Measurements from ENCODE around the gene NBDY.

Gene NBDY

DNA sequence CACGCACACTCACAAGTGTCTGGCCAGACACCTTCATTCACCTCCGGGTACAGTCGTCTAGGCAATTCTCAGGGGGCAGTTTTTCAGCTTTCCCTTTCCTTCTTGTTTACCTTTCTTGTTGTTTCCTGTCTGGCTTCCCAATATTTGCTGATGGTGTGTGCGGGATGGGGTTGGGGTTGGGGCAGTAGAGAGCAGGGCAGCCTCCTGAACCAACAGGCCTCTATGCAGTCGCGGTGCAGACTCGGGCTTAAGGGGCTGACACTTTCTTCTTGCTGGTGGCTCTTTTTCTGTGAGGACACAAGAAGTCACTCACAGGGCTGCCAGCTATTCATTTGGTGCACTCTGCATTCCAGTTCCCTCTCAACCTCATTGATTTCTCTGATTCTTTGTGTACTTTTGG lies 56.4 kb downstream of the NBDY start:
- DNase-seq (ENCODE audit: low spot score): no peak

DNA sequence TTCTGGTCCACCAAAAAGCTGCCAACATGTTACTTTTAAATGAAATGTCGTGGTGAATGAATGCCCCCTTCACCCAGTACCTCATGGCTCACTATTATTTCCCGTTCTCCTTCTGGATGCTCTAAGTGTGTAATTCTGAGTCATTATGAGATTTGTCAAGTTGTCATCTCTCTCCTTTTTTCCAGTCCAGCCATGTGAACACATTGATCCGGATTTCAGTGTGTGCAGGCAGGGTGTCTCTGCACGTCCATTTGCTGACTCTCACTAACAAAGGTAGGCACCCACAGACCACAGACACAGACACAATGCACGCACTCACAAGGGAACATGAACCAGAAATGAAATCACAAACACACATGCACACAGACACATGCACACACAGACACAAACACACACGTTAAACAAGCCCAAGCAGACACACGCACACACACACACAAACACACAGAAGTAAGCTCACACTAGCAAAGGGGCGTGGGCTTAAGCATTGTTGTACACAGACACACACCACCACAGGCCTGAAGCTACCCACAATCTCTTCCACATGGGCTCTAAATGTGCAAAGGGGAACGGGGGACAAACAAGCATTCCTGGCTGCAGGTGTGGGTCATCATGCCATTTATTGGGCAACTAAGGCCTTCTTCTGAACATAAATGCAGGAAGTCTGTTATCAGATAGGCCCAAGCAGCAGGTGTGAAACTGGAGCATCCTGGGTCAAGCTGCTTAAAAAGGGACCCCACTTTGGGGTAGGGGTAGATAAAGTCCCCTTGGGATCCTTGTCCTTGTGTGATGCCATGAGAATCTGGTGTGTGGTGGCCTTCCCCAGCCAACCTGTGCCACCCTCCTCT lies 58.1 kb downstream of the NBDY start:
- DNase-seq (ENCODE audit: low spot score): no peak

DNA sequence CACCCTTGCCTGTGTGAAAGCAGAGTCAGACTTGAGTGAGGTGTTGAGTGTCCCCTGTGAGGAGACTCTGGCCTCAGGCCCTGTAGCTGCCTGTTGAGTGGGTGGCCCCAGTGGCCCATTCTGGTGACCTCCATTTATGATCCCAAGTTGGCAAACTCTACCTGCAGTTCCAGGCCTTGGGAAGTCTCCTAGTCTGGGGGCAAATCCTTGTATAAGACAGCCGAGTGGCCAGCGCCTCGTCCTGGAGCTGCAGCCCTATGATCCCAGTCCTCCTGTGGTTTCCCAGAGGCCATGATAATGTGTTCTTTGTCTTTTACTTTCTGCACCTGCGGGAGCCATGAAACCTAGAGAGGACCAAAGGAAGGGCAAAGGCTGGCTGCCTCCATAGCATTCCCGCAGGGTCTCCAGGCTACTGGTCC lies 58.7 kb downstream of the NBDY start:
- DNase-seq (ENCODE audit: low spot score): no peak

DNA sequence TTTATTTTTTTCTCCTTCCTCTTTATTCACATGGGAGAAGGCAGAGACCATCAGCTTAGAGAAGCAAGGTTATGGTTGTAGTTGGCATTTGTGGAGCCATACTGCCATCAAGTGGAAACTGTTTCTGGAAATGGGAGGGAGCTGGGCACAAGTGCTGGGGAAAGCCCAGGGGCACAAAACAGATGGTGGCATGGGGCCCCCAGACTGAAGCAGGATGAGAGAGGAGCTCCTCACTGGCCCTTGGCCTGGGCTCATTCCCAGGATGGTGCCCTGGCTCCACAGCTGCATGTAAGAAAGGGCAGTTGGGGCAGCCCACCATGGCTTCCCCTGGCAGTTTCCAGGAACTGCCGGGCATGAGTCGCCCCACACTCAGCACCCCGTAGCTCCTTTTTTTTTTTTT lies 59.2 kb downstream of the NBDY start:
- DNase-seq (ENCODE audit: low spot score): no peak

DNA sequence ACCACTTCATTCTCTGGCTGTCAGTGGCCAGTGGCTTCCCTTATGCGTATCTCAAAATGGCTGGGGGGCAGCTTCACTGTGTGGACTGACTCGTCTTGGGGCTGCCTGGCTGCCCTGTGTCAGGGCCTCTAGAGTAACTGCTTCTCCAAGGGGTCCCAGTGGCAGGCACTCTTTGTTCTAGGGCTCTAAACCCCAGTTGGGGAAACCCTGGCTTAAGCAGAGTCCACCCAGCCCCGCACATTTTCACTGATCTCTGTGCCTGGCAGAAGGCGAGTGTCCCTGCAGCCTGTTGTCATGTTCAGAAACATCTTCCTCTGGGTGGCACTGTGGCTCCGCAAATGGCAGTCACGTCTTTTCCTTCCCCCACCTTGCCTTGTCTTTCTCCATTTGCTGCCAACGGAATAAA lies 59.7 kb downstream of the NBDY start:
- no peak for DNase-seq (ENCODE audit: low spot score)

DNA sequence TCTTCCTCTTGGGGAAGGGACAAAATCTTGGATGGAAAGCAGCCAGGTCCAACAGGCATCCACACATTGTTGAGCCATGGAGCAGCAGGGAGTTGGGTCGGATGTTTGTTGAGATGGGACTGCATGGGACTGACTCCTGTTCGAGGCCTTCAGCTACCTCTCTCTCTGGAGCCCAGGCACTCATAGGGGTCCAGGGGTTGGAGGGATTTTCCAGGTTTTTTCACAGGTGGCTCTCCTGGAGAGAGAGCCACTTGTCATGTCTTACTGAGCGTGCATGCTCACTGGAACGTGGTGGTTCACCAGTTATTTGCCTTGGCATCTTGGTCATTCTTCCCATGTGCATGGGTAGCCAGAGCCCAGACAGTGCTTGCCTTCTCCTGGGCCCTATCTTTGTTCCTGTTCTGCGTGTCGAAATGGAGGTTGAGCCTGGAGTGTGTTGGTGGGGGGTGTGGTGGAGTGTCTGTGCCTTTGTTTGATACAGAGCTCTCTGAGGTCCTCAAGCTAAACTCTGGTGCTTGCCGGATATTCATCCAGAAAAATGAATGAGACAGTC lies 60.6 kb downstream of the NBDY start:
- no peak for DNase-seq (ENCODE audit: low spot score)

DNA sequence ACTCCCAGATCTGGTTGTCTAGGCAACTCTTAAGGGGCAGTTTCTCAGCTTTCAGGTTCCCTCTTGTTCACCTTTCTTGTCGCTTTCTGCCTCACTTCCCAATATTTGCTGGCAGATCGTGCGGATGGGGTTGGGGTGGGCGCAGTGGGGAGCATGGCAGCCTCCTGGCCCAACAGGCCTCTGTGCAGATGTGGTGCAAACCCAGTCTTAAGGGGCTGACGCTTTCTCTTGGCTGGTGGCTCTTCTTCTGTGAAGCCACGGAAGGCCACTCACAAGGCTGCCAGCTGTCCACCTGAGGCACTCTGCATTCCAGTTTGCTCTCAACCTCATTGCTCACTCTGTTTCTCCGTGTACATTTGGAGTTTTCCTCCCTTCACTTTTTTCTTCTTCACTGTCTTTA lies 61.7 kb downstream of the NBDY start:
- no peak for DNase-seq (ENCODE audit: low spot score)

DNA sequence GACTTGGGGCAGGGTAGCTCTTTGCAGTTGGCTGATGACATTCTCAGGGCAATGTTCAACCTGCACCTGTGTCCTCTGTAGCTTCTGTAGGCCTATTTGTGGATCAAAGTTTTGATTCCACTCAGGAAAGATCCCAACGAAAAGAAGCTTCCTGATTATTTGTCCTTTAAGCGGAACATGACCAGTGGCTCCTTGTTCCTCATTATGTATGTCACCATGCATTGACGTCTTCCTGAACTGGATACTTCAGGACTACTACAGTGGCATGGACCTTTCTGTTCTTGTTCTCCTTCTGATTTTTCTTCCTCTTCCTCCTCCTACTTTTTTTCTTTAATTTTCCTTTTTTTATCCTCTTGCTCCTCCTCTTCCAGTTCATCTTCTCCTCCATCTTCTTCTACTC lies 62.4 kb downstream of the NBDY start:
- no peak for DNase-seq (ENCODE audit: low spot score)

DNA sequence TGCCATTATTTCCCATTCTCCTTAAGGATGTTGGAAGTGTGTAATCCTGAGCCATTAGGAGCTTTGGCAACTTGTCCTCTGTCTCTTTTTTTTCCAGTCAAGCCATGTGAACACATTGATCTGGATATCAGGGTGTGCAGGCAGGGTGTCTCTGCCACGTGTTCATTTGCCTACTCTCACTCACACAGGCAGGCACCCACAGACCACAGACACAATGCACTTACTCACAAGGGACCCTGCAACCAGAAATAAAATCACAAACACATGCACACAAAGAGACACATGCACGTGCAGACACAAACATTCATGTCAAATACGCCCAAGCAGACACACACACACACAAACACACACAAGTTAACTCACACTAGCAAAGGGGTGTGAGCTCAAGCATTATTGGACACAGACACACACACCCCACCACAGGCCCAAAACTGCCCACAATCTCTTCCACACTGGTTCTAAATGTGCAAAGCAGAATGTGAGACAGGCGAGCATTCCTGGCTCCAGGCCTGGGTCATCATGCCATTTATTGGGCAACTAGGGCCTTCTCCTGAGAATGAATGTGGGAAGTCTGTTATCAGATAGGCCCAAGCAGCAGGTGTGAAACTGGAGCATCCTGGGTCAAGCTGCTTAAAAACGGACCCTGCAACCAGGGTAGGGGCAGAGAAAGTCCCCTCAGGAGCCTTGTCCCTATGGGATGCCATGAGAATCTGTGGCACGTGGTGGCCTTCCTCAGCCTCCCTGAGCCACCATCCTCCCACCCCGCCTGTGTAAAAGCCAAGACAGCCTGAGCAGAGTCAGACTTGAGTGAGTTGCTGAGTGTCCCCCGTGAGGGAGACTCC lies 63.4 kb downstream of the NBDY start:
- DNase-seq (ENCODE audit: low spot score): no peak

DNA sequence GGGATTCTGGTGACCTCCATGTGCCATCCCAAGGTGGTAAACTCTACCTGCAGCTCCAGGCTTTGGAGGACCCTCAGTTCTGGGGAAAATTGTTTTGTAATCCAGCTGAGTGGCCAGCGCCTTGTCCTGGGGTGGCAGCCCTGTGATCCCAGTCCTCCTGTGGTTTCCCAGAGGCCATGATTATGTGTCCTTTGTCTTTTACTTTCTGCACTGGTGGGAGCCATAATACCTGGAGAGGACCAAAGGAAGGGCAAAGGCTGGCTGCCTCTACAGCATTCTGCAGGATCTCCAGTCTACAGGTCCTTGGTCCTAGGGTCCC lies 64.0 kb downstream of the NBDY start:
- no peak for DNase-seq (ENCODE audit: low spot score)

DNA sequence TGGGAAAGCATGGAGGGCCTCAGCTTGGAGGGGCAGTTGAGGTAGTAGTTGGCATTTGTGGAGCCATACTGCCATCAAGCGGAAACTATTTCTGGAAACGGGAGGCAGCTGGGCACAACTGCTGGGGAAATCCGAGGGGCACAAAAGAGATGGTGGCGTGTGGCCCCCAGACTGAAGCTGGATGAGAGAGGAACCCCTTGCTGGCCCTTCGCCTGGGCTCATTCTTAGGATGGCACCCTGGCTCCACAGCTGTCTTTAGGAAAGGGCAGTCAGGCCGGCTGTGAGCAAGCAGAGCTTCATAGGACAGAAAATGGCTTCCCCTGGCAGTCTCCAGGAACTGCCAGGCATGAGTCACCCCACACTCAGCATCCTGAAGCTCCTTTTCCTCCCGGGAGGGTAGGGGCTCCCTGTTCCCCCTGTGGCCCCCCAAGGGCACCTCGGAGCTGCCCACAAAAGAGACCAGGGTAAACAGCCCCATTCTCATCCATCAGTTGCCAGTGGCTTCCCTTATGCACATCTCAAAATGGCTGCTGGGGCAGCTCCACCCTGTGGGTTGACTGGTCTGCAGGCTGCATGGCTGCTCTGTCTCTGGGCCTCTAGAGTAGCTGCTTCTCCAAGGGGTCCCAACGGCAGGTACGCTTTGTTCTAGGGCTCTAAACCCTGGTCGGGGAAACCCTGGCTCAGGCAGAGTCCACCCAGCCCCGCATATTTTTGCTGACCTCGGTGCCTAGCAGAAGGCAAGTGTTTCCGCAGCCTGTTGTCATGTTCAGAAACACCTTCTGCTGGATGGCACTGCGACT lies 64.7 kb downstream of the NBDY start:
- DNase-seq (ENCODE audit: low spot score): no peak

DNA sequence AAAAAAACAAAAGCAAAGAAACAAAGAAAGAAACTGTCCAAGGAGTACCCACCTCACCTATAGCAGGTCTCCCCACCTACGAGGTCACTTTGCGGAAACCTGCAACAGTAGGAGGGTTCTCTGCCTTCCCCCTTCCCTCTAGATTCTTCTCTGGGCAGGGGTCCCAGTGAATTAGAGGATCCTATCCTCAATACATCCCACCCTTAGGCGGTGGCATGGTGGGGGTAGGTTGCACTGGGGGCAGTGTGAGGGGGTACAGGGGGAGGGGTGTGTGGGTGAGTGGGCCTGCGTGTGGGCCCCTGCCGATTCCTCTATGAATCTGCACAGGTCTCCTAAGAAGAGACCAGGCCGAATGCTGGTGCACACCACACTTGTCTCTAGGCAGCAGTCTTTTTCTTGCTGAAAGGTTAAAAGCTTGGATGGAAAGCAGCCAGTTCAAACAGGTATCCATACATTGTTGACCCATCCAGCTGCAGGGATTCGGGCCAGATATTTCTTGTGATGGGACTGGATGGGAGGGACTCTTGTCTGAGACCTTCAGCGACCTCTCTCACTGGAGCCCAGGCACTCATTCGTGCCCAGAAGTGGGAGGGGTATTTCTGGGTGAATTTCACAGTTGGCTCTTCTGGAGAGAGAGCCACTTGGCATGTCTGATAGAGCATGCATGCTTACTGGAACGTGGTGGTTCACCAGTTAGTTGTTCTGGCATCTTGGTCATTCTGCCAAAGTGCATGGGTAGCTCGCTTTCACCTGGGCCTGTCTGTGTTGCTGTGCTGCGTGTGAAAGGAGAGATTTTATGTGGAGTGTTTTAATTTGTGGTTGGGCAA lies 65.6 kb downstream of the NBDY start:
- DNase-seq (ENCODE audit: low spot score): no peak

DNA sequence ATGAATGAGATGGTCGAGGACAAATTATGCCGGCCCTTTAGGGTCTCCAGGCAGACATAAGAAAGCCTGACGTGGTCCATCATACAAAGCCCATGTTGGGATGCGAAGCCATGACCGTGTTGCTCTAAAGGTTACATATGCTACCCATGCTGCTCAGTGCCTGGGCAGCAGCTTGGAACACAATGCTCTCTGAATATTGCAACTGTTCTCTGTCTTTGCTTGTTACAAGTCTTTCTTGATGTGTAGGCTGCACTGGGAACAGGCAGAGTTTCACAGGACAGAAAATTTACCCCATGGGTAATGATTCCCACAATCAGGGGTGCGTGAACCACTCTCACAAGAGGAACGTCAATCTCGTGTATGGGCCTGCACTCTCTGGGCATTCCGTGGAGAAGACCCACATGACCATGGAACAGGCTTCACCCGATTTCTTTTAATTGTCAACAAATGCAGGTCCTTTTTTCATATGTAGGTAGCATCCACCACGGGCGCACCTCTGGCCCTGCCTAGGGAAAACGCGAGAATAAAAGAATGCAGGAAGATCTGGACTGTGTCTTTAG lies 66.3 kb downstream of the NBDY start:
- no peak for DNase-seq (ENCODE audit: low spot score)

DNA sequence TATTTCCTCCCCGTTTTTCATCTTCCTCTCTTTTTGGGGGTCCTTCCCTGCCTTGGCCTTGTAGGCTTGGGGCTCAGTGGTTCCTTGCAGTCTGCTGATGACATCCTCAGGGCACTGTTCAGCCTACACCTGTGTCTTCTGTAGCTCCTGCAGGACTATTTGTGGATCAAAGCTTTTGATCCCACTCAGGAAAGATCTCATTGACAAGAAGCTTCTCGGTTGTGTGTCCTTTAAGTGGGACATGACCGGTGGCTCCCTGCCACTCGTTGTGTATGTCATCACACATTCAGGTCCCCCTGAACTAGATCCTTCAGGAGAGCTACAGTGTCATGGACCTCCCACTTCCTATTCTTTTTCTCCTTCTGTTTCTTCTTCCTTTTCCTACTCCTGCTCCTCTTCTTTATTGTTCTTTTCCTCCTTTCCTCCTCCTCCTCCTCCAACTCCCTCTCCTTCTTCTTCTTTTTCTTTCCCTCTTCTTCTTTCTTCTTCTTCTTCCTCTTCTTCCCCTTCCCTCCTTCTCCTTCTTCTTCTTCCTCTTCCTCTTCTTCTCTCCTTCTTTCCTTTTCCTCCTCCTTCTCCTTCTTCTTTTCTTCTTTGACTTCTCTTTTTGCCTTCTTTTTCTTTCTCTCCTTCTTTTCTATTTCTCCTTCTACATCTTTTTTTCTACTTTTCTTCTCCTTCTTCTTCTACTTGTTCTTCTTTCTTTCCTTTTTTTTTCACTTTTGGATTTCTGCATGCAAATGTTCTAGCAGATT lies 67.8 kb downstream of the NBDY start:
- DNase-seq (ENCODE audit: low spot score): no peak

DNA sequence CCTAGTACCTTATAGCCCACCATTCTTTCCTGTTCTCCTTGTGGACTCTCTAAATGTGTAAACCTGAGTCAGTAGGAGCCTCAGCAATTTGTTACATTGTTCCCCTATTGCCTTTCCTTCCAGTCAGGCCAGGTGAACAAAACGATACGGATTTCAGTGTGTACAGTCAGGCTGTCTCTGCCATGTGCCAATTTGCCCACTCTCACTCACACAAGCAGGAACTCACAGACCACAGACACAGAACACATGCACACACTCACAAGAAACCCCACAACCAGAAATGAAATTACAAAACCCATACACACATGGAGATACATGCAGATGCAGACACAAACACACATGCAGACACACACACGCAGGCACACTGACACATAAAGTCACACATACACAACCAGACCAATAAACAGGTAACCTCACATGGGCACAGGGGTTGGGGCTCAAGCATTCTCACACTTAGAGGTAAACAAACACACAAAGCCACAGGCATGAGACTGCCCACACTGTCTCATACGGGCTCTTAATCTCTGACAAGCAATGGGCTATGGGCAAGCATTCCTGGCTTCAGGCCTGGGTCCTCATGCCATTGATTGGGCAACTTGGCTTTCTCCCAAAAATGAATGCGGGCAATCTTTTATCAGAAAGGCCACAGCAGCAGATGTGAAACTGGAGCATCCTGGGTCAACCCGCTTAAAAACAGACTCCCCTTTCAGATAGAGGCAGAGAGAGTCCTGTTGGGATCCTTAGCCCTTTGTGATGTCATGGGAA lies 68.7 kb downstream of the NBDY start:
- DNase-seq (ENCODE audit: low spot score): no peak

DNA sequence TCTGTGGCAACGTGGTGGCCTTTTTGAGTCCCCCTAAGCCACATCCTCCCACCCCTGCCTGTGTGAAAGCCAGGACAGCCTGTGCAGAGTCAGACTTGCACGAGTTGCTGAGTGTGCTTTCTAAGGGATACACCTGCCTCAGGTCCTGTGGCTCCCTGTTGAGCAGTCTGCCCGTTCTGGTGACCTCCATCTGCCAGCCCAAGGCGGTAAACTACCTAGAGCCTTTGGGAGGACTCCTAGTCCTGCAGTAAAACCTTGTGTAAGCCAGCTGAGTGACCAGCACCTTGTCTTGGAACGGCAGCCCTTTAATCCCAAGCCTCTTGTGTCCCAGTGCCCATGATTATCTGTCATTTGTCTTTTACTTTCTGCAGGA lies 69.3 kb downstream of the NBDY start:
- no peak for DNase-seq (ENCODE audit: low spot score)

DNA sequence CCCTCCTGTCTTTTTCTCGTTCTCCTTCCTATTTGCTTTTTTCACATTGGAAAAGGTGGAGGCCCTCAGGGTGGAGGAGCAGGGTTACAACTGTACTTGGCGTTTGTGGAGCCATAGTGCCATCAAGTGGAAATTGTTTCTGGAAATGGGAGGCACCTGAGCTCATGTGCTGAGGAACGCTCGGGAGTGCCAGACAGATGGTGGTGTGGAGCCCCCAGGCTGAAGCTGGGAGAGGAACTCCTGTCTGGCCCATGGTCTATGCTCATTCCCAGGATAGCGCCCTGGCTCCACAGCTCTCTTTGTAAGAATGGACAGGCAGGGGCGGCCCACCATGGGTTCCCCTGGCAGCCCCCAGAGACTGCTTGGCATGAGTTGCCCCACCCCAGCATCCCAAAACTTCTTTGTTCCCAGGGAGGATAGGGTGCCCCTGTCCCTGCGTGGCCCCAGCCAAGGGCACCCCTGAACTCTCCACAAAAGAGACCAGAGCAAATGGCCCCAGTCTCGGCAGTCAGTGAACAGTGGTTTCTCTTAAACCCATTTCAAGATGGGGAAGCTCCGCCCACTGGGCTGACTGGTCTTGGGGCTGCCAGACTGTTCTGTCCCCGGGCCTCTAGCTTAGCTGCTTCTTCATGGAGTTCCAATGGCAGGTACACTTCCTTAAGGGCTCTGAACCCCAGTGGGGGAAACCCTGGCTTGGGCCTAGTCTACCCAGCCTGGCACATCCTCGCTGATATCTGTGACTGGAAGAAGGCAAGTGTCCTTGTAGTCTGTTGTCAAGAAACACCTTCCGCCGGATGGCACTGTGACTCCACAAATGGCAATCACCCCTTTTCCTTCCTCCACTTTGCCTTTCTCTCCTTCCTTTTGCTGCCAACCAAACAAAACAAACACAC lies 70.1 kb downstream of the NBDY start:
- DNase-seq (ENCODE audit: low spot score): no peak

DNA sequence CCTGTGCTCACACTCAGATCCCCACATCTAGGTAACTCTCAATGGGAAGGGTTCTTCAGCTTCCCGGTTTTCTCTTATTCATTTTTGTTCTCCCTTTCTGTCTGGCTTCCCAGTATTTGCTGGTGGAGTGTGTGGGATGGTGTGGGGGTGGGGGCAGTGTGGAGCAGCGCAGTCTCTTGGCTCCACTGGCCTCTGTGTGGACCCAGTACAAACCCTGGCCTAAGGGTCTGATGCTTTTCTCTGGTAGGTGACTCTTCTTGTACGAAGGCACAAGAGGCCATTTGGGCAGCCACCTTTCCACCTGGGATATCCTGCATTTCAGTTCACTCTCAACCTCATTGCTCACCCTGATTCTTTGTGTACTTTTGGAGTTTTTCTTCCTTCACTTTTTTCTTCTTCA lies 71.3 kb downstream of the NBDY start:
- DNase-seq (ENCODE audit: low spot score): no peak

DNA sequence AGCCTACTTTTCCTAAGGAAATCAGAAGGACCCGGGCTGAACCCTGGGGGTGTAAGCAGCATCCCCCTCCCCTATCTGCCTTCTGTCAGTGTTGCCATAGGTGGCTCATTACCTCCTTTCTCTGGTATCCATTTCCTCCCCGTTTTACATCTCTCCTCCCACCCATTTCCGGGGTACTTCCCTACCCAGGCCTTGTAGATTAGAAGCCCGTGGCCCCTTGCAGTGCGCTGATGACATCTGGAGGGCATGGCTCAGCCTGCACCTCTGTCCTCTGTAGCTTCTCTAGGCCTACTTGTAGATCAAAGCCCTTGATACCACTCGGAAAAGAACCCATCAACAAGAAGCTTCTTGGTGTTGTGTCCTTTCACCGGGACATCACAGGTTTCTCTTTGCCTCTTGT lies 71.8 kb downstream of the NBDY start:
- no peak for DNase-seq (ENCODE audit: low spot score)
